K562 (cell line): ENCODE data around the gene MT1HL1. TPM values are rescaled to one million over a fixed set of nuclear protein-coding genes. Genes with fewer than 3 reads are reported as not detected.

Source experiments
- ATAC-seq: fragments of 200-7000 bp; cut with Tn5 transposase; 3 replicates; pipeline ENCODE4 v1.9.1; 2020; ENCODE audit warnings: moderate library complexity
- Bru-seq: library from RNA; stranded (reverse); fragments of 400-500 nt; gene quantifications from one replicate; lab custom pipeline; 2021; lab: Mats Ljungman, UMichigan
- BruChase-seq, 2 experiments: library from RNA; stranded (reverse); fragments of 400-500 nt; gene quantifications; one replicate each; lab custom pipeline; 2021; lab: Mats Ljungman, UMichigan
- BruUV-seq: library from RNA; stranded (reverse); fragments of 400-500 nt; replicated peaks from 2 replicates; lab custom pipeline; 2021; lab: Mats Ljungman, UMichigan
- CTCF ChIA-PET: fragments of 300-600 bp; formaldehyde crosslinking; extraction: SDS; loops from one replicate; lab custom pipeline; 2021; ENCODE audit warnings: low intra/inter-chr PET ratio; lab: Yijun Ruan, JAX
- POLR2A ChIA-PET: fragments of 300-600, 350-650 bp; sonication (Branson Sonifier 250); formaldehyde crosslinking; extraction: SDS; loops from one replicate; lab custom pipeline; 2021; ENCODE audit warnings: antibody characterized with exemption, inconsistent platforms; lab: Yijun Ruan, JAX
- DNase-seq, 4 experiments: peaks; one replicate each; pipeline versions ENCODE4 v3.0.0 to v3.0.0-alpha.2; 2011 to 2018; ENCODE audit warnings: low spot score in 3 of 4, mixed read lengths in 3 of 4; ENCODE audit errors: extremely low read depth in 1 of 4
- FAIRE-seq: peaks from 2 replicates; lab custom pipeline; 2011; peaks lifted over from hg19 to GRCh38; lab: Jason Lieb, UNC
- H2AFZ ChIP-seq: 2 replicates; pipeline ENCODE4 v1.6.0; 2011; ENCODE audit warnings: low read depth, low read length, control low read depth, inconsistent platforms
- H3K27ac ChIP-seq: fragments of 200-600 bp; 3 replicates; pipeline ENCODE4 v1.8.0; 2011; ENCODE audit warnings: low read depth, mild to moderate bottlenecking, control low read depth, inconsistent platforms, low read length, moderate library complexity, mixed read lengths; ENCODE audit errors: extremely low read depth
- H3K27me3 ChIP-seq, 2 experiments: fragments of 300-600 bp in 1 of 2; 2 replicates in 1 of 2; 3 replicates in 1 of 2; pipeline versions ENCODE4 v1.6.0 to v1.8.0; 2011; ENCODE audit warnings: inconsistent platforms in 2 of 2, low read length in 2 of 2, mild to moderate bottlenecking in 1 of 2, mixed read lengths in 1 of 2, moderate library complexity in 1 of 2; ENCODE audit not compliant: control insufficient read depth in 2 of 2, insufficient read depth in 2 of 2
- H3K36me3 ChIP-seq: fragments of 300-600 bp; 3 replicates; pipeline ENCODE4 v1.8.0; 2011; ENCODE audit warnings: mild to moderate bottlenecking, low read length, inconsistent platforms; ENCODE audit not compliant: control insufficient read depth, insufficient read depth
- H3K4me1 ChIP-seq, 2 experiments: fragments of 200-600 bp in 1 of 2; replicated peaks in 1 of 2; 2 replicates in 1 of 2; 3 replicates in 1 of 2; pipeline versions ENCODE4 v1.5.1 to v1.8.0; 2011; ENCODE audit warnings: inconsistent platforms in 2 of 2, low read length in 2 of 2, mild to moderate bottlenecking in 1 of 2, mixed read lengths in 1 of 2, moderate library complexity in 1 of 2; ENCODE audit not compliant: control insufficient read depth in 2 of 2, insufficient read depth in 2 of 2
- H3K4me2 ChIP-seq: 2 replicates; pipeline ENCODE4 v1.6.1; 2011; ENCODE audit warnings: low read length, control low read depth, inconsistent platforms, mixed read lengths; ENCODE audit not compliant: insufficient read depth
- H3K4me3 ChIP-seq: fragments of 200-600 bp; sonication (generic), shearing (Covaris generic); 2 replicates; pipeline ENCODE4 v1.5.1; 2016; ENCODE audit warnings: control low read depth, inconsistent platforms
- H3K79me2 ChIP-seq: fragments of 200-600 bp; 3 replicates; pipeline ENCODE4 v1.8.0; 2011; ENCODE audit warnings: low read length, inconsistent platforms; ENCODE audit not compliant: control insufficient read depth, insufficient read depth
- H3K9ac ChIP-seq, 2 experiments: 2 replicates each; pipeline versions ENCODE4 v1.6.0 to v1.6.1; 2011; ENCODE audit warnings: low read depth in 2 of 2, low read length in 2 of 2, control low read depth in 1 of 2, inconsistent platforms in 1 of 2, mild to moderate bottlenecking in 1 of 2, mixed read lengths in 1 of 2; ENCODE audit not compliant: insufficient read depth in 1 of 2
- H3K9me1 ChIP-seq: one replicate; pipeline ENCODE4 v1.6.0; 2011; ENCODE audit warnings: inconsistent platforms, mild to moderate bottlenecking, low read length, moderate library complexity; ENCODE audit not compliant: control insufficient read depth, insufficient read depth
- H3K9me3 ChIP-seq: replicated peaks from 2 replicates; pipeline ENCODE4 v1.5.1; 2011; ENCODE audit warnings: low read depth, low read length, inconsistent platforms; ENCODE audit not compliant: control insufficient read depth, insufficient read depth
- H4K20me1 ChIP-seq: replicated peaks from 2 replicates; pipeline ENCODE4 v1.6.1; 2011; ENCODE audit warnings: low read length, inconsistent platforms, mixed read lengths; ENCODE audit not compliant: control insufficient read depth, insufficient read depth
- NRF1 ChIP-seq, 2 experiments: fragments of 450-650 bp; IDR thresholded peaks in 1 of 2; conservative IDR thresholded peaks in 1 of 2; 2 replicates each; pipeline ENCODE4 v1.6.1; 2014; ENCODE audit warnings: mild to moderate bottlenecking in 2 of 2
- SOX6 ChIP-seq: fragments of 450-650 bp; IDR thresholded peaks from 2 replicates; pipeline ENCODE4 v1.6.1; 2014; ENCODE audit warnings: mild to moderate bottlenecking
- ZNF79 ChIP-seq: fragments of 250-450 bp; sonication (Bioruptor Pico); IDR thresholded peaks from 2 replicates; pipeline ENCODE4 v1.4.0; 2020; ENCODE audit warnings: low read depth, mild to moderate bottlenecking, moderate library complexity
- WGBS: fragments of 100-300 bp; shearing (Covaris generic); methylation state at CpG from one replicate; pipeline ENCODE4 v1.1.6; 2016; ENCODE audit warnings: low coverage, mixed read lengths; ENCODE audit not compliant: insufficient coverage; ENCODE audit errors: missing lambda C conversion rate; 5-methylcytosine and 5-hydroxymethylcytosine counted together
- in situ Hi-C: fragments of 300-500 bp; cut with MboI; formaldehyde crosslinking; loops from 4 replicates; pipeline ENCODE4 v1.15.0; 2018; ENCODE audit warnings: inconsistent platforms, mixed read lengths
- intact Hi-C: fragments of 100-400 bp; cut with micrococcal nuclease; formaldehyde crosslinking; loops from 2 replicates; pipeline ENCODE4 v1.14.2; 2022
- long read RNA-seq, 3 experiments: library from polyadenylated mRNA in 2 of 3; library from RNA in 1 of 3; unstranded in 2 of 3; stranded (forward) in 1 of 3; transcript quantifications; one replicate each; pipeline ENCODE4 v2.0.0, GENCODE V29; 2019 to 2022
- polyA minus RNA-seq, 3 experiments: library from RNA; depleted of rRNA, polyadenylated mRNA; stranded (reverse); fragments of >200 nt; gene quantifications; 2 replicates each; pipeline ENCODE4 v1.2.3, GENCODE V29; 2011
- polyA plus RNA-seq, 8 experiments: library from polyadenylated mRNA; depleted of rRNA in 4 of 8; stranded (reverse) in 5 of 8; unstranded in 3 of 8; fragments of >200 nt; fragmentation: Nextera tagmentation in 2 of 8; fragmentation: Illumina TruSeq in 1 of 8; extraction: Ambion mirVana in 2 of 8; extraction: Trizol in 1 of 8; gene quantifications; 2 replicates each; pipeline versions ENCODE4 v1.2.1 to v1.2.3, GENCODE V29; 2011 to 2014; ENCODE audit warnings: inconsistent platforms in 1 of 8, missing spikeins in 1 of 8
- total RNA-seq, 7 experiments: library from RNA; depleted of rRNA in 6 of 7; stranded (reverse); fragments of >200 nt in 6 of 7; fragmentation: Illumina TruSeq in 2 of 7; extraction: Trizol in 2 of 7; gene quantifications; 2 replicates each; pipeline versions ENCODE4 v1.2.1 to v1.2.3, GENCODE V29; 2011 to 2021; ENCODE audit warnings: low replicate concordance in 1 of 7
- TF ChIP-seq, protein P1 (sequence below): fragments of 450-650 bp; IDR thresholded peaks from 2 replicates; pipeline ENCODE4 v1.6.1; 2016; ENCODE audit warnings: mild to moderate bottlenecking, moderate library complexity

The MT1HL1 gene
- not detected in 2 replicates for total RNA-seq (2011; cell fraction: chromatin; rRNA removed; ENCODE audit: low replicate concordance)
- not detected in 2 replicates for total RNA-seq (2011; cell fraction: nucleolus; rRNA removed)
- not detected in 2 replicates for total RNA-seq (2011; cell fraction: nucleoplasm; rRNA removed)
- not detected in 2 replicates for total RNA-seq (2014; rRNA removed)
- total RNA-seq (2014; rRNA removed; fragmentation: Illumina TruSeq; extraction: Trizol), result not detected in 2 replicates
- not detected in 2 replicates for total RNA-seq (2015; rRNA removed; fragmentation: Illumina TruSeq; extraction: Trizol)
- total RNA-seq (2021), result not detected in 2 replicates
- polyA plus RNA-seq (2011; rRNA removed), result not detected in 2 replicates
- polyA plus RNA-seq (2011; cell fraction: cytosol; rRNA removed), result not detected in 2 replicates
- not detected in 2 replicates for polyA plus RNA-seq (2011; cell fraction: nucleus; rRNA removed)
- not detected in 2 replicates for polyA plus RNA-seq (2012)
- polyA plus RNA-seq (2014; fragmentation: Illumina TruSeq; extraction: Trizol), result not detected in 2 replicates
- not detected for polyA plus RNA-seq (2014; fragmentation: Nextera tagmentation; extraction: Ambion mirVana)
- polyA plus RNA-seq (2014; rRNA removed), result not detected in 2 replicates
- not detected in 2 replicates for polyA minus RNA-seq (2011; rRNA and poly(A)+ RNA removed)
- not detected in 2 replicates for polyA minus RNA-seq (2011; cell fraction: cytosol; rRNA and poly(A)+ RNA removed)
- polyA minus RNA-seq (2011; cell fraction: nucleus; rRNA and poly(A)+ RNA removed), result not detected in 2 replicates
- Bru-seq, nascent RNA, result not detected
- not detected for BruChase-seq, experiment 1, labeled RNA remaining after a 2-hour chase
- BruChase-seq, experiment 2, labeled RNA remaining after a 6-hour chase, result not detected
- long read RNA-seq, experiment 1, result 0 reads
- long read RNA-seq, experiment 2, result 0 reads
- long read RNA-seq, experiment 3, result 0 reads

- H3K36me3 ChIP-seq, result no peaks in the 10 kb centered on the region
- ChIA-PET CTCF (no interaction called here), POLR2A (no interaction called here)
- no peak within 1 kb of the TSS for H2AFZ ChIP-seq
- H3K4me1 ChIP-seq, result peaks cover 0 to 3% of the 10 kb centered on the region in 2 experiments; a peak in 1 of 5 replicates
- FAIRE-seq, result no peak
- no peaks in the 10 kb centered on the region for H4K20me1 ChIP-seq
- no TSS peak for BruUV-seq
- TF ChIP-seq, protein P1, sequence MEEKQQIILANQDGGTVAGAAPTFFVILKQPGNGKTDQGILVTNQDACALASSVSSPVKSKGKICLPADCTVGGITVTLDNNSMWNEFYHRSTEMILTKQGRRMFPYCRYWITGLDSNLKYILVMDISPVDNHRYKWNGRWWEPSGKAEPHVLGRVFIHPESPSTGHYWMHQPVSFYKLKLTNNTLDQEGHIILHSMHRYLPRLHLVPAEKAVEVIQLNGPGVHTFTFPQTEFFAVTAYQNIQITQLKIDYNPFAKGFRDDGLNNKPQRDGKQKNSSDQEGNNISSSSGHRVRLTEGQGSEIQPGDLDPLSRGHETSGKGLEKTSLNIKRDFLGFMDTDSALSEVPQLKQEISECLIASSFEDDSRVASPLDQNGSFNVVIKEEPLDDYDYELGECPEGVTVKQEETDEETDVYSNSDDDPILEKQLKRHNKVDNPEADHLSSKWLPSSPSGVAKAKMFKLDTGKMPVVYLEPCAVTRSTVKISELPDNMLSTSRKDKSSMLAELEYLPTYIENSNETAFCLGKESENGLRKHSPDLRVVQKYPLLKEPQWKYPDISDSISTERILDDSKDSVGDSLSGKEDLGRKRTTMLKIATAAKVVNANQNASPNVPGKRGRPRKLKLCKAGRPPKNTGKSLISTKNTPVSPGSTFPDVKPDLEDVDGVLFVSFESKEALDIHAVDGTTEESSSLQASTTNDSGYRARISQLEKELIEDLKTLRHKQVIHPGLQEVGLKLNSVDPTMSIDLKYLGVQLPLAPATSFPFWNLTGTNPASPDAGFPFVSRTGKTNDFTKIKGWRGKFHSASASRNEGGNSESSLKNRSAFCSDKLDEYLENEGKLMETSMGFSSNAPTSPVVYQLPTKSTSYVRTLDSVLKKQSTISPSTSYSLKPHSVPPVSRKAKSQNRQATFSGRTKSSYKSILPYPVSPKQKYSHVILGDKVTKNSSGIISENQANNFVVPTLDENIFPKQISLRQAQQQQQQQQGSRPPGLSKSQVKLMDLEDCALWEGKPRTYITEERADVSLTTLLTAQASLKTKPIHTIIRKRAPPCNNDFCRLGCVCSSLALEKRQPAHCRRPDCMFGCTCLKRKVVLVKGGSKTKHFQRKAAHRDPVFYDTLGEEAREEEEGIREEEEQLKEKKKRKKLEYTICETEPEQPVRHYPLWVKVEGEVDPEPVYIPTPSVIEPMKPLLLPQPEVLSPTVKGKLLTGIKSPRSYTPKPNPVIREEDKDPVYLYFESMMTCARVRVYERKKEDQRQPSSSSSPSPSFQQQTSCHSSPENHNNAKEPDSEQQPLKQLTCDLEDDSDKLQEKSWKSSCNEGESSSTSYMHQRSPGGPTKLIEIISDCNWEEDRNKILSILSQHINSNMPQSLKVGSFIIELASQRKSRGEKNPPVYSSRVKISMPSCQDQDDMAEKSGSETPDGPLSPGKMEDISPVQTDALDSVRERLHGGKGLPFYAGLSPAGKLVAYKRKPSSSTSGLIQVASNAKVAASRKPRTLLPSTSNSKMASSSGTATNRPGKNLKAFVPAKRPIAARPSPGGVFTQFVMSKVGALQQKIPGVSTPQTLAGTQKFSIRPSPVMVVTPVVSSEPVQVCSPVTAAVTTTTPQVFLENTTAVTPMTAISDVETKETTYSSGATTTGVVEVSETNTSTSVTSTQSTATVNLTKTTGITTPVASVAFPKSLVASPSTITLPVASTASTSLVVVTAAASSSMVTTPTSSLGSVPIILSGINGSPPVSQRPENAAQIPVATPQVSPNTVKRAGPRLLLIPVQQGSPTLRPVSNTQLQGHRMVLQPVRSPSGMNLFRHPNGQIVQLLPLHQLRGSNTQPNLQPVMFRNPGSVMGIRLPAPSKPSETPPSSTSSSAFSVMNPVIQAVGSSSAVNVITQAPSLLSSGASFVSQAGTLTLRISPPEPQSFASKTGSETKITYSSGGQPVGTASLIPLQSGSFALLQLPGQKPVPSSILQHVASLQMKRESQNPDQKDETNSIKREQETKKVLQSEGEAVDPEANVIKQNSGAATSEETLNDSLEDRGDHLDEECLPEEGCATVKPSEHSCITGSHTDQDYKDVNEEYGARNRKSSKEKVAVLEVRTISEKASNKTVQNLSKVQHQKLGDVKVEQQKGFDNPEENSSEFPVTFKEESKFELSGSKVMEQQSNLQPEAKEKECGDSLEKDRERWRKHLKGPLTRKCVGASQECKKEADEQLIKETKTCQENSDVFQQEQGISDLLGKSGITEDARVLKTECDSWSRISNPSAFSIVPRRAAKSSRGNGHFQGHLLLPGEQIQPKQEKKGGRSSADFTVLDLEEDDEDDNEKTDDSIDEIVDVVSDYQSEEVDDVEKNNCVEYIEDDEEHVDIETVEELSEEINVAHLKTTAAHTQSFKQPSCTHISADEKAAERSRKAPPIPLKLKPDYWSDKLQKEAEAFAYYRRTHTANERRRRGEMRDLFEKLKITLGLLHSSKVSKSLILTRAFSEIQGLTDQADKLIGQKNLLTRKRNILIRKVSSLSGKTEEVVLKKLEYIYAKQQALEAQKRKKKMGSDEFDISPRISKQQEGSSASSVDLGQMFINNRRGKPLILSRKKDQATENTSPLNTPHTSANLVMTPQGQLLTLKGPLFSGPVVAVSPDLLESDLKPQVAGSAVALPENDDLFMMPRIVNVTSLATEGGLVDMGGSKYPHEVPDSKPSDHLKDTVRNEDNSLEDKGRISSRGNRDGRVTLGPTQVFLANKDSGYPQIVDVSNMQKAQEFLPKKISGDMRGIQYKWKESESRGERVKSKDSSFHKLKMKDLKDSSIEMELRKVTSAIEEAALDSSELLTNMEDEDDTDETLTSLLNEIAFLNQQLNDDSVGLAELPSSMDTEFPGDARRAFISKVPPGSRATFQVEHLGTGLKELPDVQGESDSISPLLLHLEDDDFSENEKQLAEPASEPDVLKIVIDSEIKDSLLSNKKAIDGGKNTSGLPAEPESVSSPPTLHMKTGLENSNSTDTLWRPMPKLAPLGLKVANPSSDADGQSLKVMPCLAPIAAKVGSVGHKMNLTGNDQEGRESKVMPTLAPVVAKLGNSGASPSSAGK, result peak; percentile 36; the same call in 1 of the 2 replicates
- no peak for TF ChIP-seq ZNF79
- no peak for TF ChIP-seq SOX6
- peak in 1 of 2 experiments; percentile 53; a peak in 2 of 4 replicates for TF ChIP-seq NRF1 (conservative IDR thresholded peaks at IDR 0.05 in 1 of 2, IDR thresholded peaks at IDR 0.05 in 1 of 2)
- no peak for ATAC-seq
- peaks cover 36 to 50% of the 10 kb centered on the region in 2 experiments for H3K27me3 ChIP-seq
- no peak within 1 kb of the TSS for H3K27ac ChIP-seq
- no peak within 1 kb of the TSS for H3K4me3 ChIP-seq
- DNase-seq, result no peak
- no peaks in the 10 kb centered on the region for H3K9me3 ChIP-seq
- H3K79me2 ChIP-seq, result no peaks in the 10 kb centered on the region
- H3K4me2 ChIP-seq, result no peak within 1 kb of the TSS
- in situ Hi-C loops, result no loop called here
- H3K9me1 ChIP-seq, result no peaks in the 10 kb centered on the region
- H3K9ac ChIP-seq, result no peak within 1 kb of the TSS
- WGBS, result under 1% methylated on average over 18 of the region's 18 CpGs
- intact Hi-C loops, result no loop called here
Measured at GRCh38 chr1:237004116-237004515, at the start of gene MT1HL1. MT1HL1 (minus strand) TSS chr1:237004441; CDS start chr1:237004372, 69 bp downstream.
